ENCODE results near the gene CEP83.

The CEP83 gene

DNA sequence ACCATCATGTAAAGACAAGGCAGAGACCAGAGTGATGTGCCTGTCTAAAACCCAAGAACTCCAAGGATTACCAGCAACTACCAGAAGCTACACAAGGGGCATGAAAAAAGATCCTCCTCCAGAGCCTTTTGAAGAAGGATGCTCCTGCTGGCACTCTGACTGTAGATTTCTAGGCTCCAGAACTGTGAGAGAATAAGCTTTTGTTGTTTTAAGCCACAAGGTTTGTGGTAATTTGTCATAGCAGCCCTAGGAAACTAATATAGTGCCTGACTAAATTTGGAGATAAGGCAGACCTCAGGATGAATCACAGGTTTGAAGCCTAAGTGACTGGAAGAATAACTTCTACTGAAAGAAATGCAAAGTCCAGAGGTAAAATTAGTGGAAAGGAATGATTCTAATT, 132.9 kb downstream of the CEP83 start:
- TF ChIP-seq, protein P1, sequence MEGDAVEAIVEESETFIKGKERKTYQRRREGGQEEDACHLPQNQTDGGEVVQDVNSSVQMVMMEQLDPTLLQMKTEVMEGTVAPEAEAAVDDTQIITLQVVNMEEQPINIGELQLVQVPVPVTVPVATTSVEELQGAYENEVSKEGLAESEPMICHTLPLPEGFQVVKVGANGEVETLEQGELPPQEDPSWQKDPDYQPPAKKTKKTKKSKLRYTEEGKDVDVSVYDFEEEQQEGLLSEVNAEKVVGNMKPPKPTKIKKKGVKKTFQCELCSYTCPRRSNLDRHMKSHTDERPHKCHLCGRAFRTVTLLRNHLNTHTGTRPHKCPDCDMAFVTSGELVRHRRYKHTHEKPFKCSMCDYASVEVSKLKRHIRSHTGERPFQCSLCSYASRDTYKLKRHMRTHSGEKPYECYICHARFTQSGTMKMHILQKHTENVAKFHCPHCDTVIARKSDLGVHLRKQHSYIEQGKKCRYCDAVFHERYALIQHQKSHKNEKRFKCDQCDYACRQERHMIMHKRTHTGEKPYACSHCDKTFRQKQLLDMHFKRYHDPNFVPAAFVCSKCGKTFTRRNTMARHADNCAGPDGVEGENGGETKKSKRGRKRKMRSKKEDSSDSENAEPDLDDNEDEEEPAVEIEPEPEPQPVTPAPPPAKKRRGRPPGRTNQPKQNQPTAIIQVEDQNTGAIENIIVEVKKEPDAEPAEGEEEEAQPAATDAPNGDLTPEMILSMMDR (IDR thresholded peaks at IDR 0.05; ENCODE audit: low read depth, low read length, poor library complexity, severe bottlenecking): no peak
- Histone ChIP-seq H3K4me1 (ENCODE audit: control insufficient read depth, low read length) (no peaks in the 10 kb centered on the region), H3K4me3 (ENCODE audit: low read length) (no peak overlapping the region), H3K36me3 (ENCODE audit: control insufficient read depth, low read length) (peaks cover 52% of the 10 kb centered on the region), H3K4me2 (ENCODE audit: low read length) (no peak overlapping the region), H3K79me2 (ENCODE audit: control insufficient read depth, low read length) (no peaks in the 10 kb centered on the region), H3K27me3 (ENCODE audit: control insufficient read depth, low read length) (no peaks in the 10 kb centered on the region), H4K20me1 (ENCODE audit: control insufficient read depth, insufficient read depth, low read depth, low read length) (no peaks in the 10 kb centered on the region), H3K9me3 (ENCODE audit: control insufficient read depth, insufficient read depth, low read length) (peaks cover 9% of the 10 kb centered on the region; the same call in 1 of the 2 replicates), H3F3A (ENCODE audit: control insufficient read depth, insufficient read depth) (no peaks in the 10 kb centered on the region), H3K9me2 (replicated peaks; ENCODE audit: control insufficient read depth, low read length) (no peaks in the 10 kb centered on the region), H3K27ac (ENCODE audit: low read depth, low read length) (no peak overlapping the region)

DNA sequence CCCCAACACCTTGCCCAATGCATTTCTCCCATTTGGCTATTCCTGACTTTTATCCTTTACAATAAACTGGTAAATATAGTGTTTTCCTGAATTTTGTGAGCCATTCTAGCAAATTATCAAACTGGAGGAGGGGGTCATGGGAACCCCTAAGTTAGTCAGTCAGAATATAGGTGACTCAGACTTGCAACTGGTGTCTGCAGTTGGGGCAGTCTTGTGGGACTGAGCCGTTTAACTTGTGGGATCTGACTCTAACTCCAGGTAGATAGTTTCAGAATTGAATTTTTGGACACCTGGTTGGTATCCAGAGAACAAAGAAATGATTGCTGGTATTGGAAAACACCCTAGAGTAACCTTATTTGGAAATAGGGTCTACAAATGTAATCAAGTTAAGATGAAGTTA, 133.4 kb downstream of the CEP83 start:
- Histone ChIP-seq H4K20me1 (ENCODE audit: control insufficient read depth, insufficient read depth, low read depth, low read length) (no peaks in the 10 kb centered on the region), H3K4me1 (ENCODE audit: control insufficient read depth, low read length) (no peaks in the 10 kb centered on the region), H3K27me3 (ENCODE audit: control insufficient read depth, low read length) (no peaks in the 10 kb centered on the region), H3K9me2 (replicated peaks; ENCODE audit: control insufficient read depth, low read length) (no peaks in the 10 kb centered on the region), H3F3A (ENCODE audit: control insufficient read depth, insufficient read depth) (no peaks in the 10 kb centered on the region), H3K4me3 (ENCODE audit: low read length) (no peak overlapping the region), H3K27ac (ENCODE audit: low read depth, low read length) (no peak overlapping the region), H3K4me2 (ENCODE audit: low read length) (no peak overlapping the region), H3K79me2 (ENCODE audit: control insufficient read depth, low read length) (no peaks in the 10 kb centered on the region), H3K36me3 (ENCODE audit: control insufficient read depth, low read length) (peaks cover 54% of the 10 kb centered on the region), H3K9me3 (ENCODE audit: control insufficient read depth, insufficient read depth, low read length) (peaks cover 14% of the 10 kb centered on the region)
- TF ChIP-seq EZH2phosphoT487 (IDR thresholded peaks at IDR 0.05; ENCODE audit: borderline replicate concordance, low read length): no peak
- TF ChIP-seq, protein P1 (IDR thresholded peaks at IDR 0.05; ENCODE audit: low read depth, low read length, poor library complexity, severe bottlenecking): no peak

DNA sequence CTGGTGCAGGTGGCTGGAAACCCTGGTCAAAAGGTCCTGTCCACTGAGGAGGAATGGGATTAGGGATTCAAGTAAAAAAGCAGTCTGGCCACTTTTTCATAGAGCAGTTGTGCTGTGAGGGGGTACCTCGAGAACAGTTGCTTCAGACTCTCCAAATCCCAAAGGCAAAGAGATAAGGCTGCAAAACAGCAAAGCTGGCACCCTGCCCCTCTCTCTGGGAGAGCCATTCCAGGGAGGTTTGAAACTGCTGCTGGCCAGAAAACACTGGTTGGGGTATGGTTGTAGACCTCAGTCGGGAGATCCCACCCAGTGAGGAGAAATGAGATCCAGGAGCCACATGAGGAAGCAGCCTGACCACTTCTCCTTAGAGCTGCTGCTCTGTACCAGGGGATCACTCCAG, 137.3 kb downstream of the CEP83 start:
- no peak overlapping the region for H3K27ac ChIP-seq (ENCODE audit: low read depth, low read length)
- H3K27me3 ChIP-seq (ENCODE audit: control insufficient read depth, low read length): no peaks in the 10 kb centered on the region
- H3K36me3 ChIP-seq (ENCODE audit: control insufficient read depth, low read length): peaks cover 47% of the 10 kb centered on the region
- H3K9me2 ChIP-seq (replicated peaks; ENCODE audit: control insufficient read depth, low read length): no peaks in the 10 kb centered on the region
- H4K20me1 ChIP-seq (ENCODE audit: control insufficient read depth, insufficient read depth, low read depth, low read length): no peaks in the 10 kb centered on the region
- no peak overlapping the region for H3K4me2 ChIP-seq (ENCODE audit: low read length)
- H3K79me2 ChIP-seq (ENCODE audit: control insufficient read depth, low read length): no peaks in the 10 kb centered on the region
- TF ChIP-seq, protein P1 (IDR thresholded peaks at IDR 0.05; ENCODE audit: low read depth, low read length, poor library complexity, severe bottlenecking): no peak
- TF ChIP-seq EZH2phosphoT487 (IDR thresholded peaks at IDR 0.05; ENCODE audit: borderline replicate concordance, low read length): no peak
- H3K4me3 ChIP-seq (ENCODE audit: low read length): no peak overlapping the region
- H3K4me1 ChIP-seq (ENCODE audit: control insufficient read depth, low read length): peaks cover 15% of the 10 kb centered on the region
- no peaks in the 10 kb centered on the region for H3F3A ChIP-seq (ENCODE audit: control insufficient read depth, insufficient read depth)
- H3K9me3 ChIP-seq (ENCODE audit: control insufficient read depth, insufficient read depth, low read length): peaks cover 38% of the 10 kb centered on the region

DNA sequence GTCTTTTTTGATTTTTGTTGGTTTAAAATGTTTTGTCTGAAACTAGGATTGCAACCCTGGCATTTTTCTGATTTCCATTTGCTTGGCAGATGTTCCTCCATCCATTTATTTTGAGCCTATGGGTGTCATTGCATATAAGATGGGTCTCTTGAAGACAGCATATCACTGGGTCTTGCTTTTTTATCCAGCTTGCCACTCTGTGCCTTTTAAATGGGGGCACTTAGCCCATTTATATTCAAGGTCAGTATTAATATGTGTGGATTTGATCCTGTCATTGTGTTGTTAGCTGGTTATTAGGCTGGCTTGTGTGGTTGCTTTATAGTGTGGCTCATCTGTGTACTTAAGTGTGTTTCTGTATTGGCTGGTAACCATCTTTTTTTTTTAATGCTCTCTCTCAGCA, 139.6 kb downstream of the CEP83 start:
- H3K79me2 ChIP-seq (ENCODE audit: control insufficient read depth, low read length): no peaks in the 10 kb centered on the region
- no peak overlapping the region for H3K27ac ChIP-seq (ENCODE audit: low read depth, low read length)
- no peak overlapping the region for H3K4me2 ChIP-seq (ENCODE audit: low read length)
- peaks cover 15% of the 10 kb centered on the region for H3K4me1 ChIP-seq (ENCODE audit: control insufficient read depth, low read length)
- no peaks in the 10 kb centered on the region for H3K9me2 ChIP-seq (replicated peaks; ENCODE audit: control insufficient read depth, low read length)
- H3K4me3 ChIP-seq (ENCODE audit: low read length): no peak overlapping the region
- H3K27me3 ChIP-seq (ENCODE audit: control insufficient read depth, low read length): no peaks in the 10 kb centered on the region
- TF ChIP-seq, protein P1 (IDR thresholded peaks at IDR 0.05; ENCODE audit: low read depth, low read length, poor library complexity, severe bottlenecking): no peak
- TF ChIP-seq EZH2phosphoT487 (IDR thresholded peaks at IDR 0.05; ENCODE audit: borderline replicate concordance, low read length): no peak
- H3F3A ChIP-seq (ENCODE audit: control insufficient read depth, insufficient read depth): no peaks in the 10 kb centered on the region
- no peaks in the 10 kb centered on the region for H4K20me1 ChIP-seq (ENCODE audit: control insufficient read depth, insufficient read depth, low read depth, low read length)
- peaks cover 38% of the 10 kb centered on the region for H3K9me3 ChIP-seq (ENCODE audit: control insufficient read depth, insufficient read depth, low read length)
- H3K36me3 ChIP-seq (ENCODE audit: control insufficient read depth, low read length): peaks cover 34% of the 10 kb centered on the region
